Measurements from ENCODE around the gene MTUS2. TPM values are rescaled to one million over a fixed set of nuclear protein-coding genes. Genes with fewer than 3 reads are reported as not detected.

The MTUS2 gene
- total and polyA plus RNA-seq, 2 donors (not counting 3 experiments of a cell fraction or from before 2014, with no cell fraction given), result not detected

- ChIA-PET CTCF (interaction anchor here (1.1 to 1.4 kb wide), 2 partner anchors 12 to 2000 kb away, joined by 5 to 6 read pairs; no protein-coding TSS in a partner anchor), POLR2A (no interaction called here)
- Histone ChIP-seq H3K27me3 (ENCODE audit: control insufficient read depth in 2 of 2, insufficient read depth in 2 of 2, low read length in 2 of 2) (peaks cover 0 to 4% of the 10 kb centered on the region in 2 experiments), H3K9me1 (replicated peaks; ENCODE audit: control insufficient read depth, extremely low read depth, insufficient read depth, low read length) (no peaks in the 10 kb centered on the region), H3K9me3 (replicated peaks; ENCODE audit: control insufficient read depth, insufficient read depth, low read length) (no peaks in the 10 kb centered on the region), H3K4me3 (replicated peaks in 1 of 3; ENCODE audit: insufficient read depth in 1 of 3, low read depth in 1 of 3, low read length in 3 of 3) (no peak overlapping the region), H3K9ac (replicated peaks; ENCODE audit: extremely low read depth, insufficient read depth, low read length) (no peak overlapping the region), H3K4me2 (ENCODE audit: insufficient read depth, low read length) (no peak overlapping the region), H2AFZ (ENCODE audit: low read depth, low read length) (no peak overlapping the region), H4K20me1 (replicated peaks; ENCODE audit: control insufficient read depth, extremely low read depth, insufficient read depth, low read length) (no peaks in the 10 kb centered on the region), H3K4me1 (ENCODE audit: control insufficient read depth, extremely low read depth, insufficient read depth, low read length) (no peaks in the 10 kb centered on the region), H3K36me3 (ENCODE audit: control insufficient read depth in 2 of 2, extremely low read depth in 1 of 2, insufficient read depth in 2 of 2, low read length in 2 of 2) (no peaks in the 10 kb centered on the region), H3K79me2 (ENCODE audit: control insufficient read depth, insufficient read depth, low read length) (no peaks in the 10 kb centered on the region), H3K27ac (ENCODE audit: insufficient read depth, low read depth, low read length) (no peak overlapping the region)
- no TSS peak for BruUV-seq (replicated peaks)
- intact Hi-C loops (cut with micrococcal nuclease) (loop anchor here (5.0 kb wide), 1 partner anchor 539 kb away; the partner anchor contains the start of gene MTUS2), dilution Hi-C loops (cut with MboI; ENCODE audit: extremely low pct_ligation_motif_present, low sequenced_read_pairs) (no loop called here)
- DNase-seq (ENCODE audit: low read depth, low spot score) (no peak), FAIRE-seq (no peak)
- TF ChIP-seq EZH2 (IDR thresholded peaks at IDR 0.05; ENCODE audit: borderline replicate concordance, low read depth, low read length, severe bottlenecking) (no peak), JUN (IDR thresholded peaks at IDR 0.05; ENCODE audit: borderline replicate concordance, insufficient read depth, insufficient read length, low read depth) (no peak), POLR2AphosphoS5 (IDR thresholded peaks at IDR 0.05; ENCODE audit: insufficient read depth, low read depth, low read length) (no peak), FOS (IDR thresholded peaks at IDR 0.05; ENCODE audit: borderline replicate concordance, insufficient read depth, low read length) (no peak)
- TF ChIP-seq, protein P1, sequence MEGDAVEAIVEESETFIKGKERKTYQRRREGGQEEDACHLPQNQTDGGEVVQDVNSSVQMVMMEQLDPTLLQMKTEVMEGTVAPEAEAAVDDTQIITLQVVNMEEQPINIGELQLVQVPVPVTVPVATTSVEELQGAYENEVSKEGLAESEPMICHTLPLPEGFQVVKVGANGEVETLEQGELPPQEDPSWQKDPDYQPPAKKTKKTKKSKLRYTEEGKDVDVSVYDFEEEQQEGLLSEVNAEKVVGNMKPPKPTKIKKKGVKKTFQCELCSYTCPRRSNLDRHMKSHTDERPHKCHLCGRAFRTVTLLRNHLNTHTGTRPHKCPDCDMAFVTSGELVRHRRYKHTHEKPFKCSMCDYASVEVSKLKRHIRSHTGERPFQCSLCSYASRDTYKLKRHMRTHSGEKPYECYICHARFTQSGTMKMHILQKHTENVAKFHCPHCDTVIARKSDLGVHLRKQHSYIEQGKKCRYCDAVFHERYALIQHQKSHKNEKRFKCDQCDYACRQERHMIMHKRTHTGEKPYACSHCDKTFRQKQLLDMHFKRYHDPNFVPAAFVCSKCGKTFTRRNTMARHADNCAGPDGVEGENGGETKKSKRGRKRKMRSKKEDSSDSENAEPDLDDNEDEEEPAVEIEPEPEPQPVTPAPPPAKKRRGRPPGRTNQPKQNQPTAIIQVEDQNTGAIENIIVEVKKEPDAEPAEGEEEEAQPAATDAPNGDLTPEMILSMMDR (IDR thresholded peaks at IDR 0.05; ENCODE audit: extremely low read depth in 1 of 2, insufficient read depth in 1 of 2, low read depth in 1 of 2, low read length in 2 of 2), result no peak
- TF ChIP-seq, protein P2, sequence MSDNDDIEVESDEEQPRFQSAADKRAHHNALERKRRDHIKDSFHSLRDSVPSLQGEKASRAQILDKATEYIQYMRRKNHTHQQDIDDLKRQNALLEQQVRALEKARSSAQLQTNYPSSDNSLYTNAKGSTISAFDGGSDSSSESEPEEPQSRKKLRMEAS (IDR thresholded peaks at IDR 0.05; ENCODE audit: insufficient read depth, insufficient read length), result no peak
Measured at GRCh38 chr13:29361716-29362115, 541.6 kb downstream of the MTUS2 start.
